ENCODE measurements around the gene EBP. TPM values are rescaled to one million over a fixed set of nuclear protein-coding genes. Genes with fewer than 3 reads are reported as not detected.

Gene EBP
- total and polyA plus RNA-seq, 2 experiments from 2014 or later: 128 to 176 TPM

DNA sequence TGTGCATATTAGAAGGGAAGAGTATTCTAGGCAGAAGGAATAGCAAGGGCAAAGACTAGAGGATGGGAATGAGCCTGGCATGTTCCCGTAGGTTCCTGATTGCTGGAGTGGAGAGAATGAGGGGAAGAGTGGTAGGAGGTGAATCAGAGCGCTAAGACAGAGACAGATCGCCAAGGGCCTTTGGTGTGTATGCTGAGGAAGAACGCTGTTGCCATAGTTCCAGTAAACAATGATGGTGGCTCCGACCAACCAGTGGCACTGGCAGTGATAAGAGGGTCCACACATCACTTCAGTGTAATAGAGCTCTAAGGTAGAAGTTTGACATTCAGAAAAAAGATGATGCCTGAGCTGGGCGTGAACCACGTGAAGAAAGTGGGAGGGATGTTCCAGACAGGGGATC is 18.9 kb downstream of the EBP start (continued):
- TF ChIP-seq, protein P1, sequence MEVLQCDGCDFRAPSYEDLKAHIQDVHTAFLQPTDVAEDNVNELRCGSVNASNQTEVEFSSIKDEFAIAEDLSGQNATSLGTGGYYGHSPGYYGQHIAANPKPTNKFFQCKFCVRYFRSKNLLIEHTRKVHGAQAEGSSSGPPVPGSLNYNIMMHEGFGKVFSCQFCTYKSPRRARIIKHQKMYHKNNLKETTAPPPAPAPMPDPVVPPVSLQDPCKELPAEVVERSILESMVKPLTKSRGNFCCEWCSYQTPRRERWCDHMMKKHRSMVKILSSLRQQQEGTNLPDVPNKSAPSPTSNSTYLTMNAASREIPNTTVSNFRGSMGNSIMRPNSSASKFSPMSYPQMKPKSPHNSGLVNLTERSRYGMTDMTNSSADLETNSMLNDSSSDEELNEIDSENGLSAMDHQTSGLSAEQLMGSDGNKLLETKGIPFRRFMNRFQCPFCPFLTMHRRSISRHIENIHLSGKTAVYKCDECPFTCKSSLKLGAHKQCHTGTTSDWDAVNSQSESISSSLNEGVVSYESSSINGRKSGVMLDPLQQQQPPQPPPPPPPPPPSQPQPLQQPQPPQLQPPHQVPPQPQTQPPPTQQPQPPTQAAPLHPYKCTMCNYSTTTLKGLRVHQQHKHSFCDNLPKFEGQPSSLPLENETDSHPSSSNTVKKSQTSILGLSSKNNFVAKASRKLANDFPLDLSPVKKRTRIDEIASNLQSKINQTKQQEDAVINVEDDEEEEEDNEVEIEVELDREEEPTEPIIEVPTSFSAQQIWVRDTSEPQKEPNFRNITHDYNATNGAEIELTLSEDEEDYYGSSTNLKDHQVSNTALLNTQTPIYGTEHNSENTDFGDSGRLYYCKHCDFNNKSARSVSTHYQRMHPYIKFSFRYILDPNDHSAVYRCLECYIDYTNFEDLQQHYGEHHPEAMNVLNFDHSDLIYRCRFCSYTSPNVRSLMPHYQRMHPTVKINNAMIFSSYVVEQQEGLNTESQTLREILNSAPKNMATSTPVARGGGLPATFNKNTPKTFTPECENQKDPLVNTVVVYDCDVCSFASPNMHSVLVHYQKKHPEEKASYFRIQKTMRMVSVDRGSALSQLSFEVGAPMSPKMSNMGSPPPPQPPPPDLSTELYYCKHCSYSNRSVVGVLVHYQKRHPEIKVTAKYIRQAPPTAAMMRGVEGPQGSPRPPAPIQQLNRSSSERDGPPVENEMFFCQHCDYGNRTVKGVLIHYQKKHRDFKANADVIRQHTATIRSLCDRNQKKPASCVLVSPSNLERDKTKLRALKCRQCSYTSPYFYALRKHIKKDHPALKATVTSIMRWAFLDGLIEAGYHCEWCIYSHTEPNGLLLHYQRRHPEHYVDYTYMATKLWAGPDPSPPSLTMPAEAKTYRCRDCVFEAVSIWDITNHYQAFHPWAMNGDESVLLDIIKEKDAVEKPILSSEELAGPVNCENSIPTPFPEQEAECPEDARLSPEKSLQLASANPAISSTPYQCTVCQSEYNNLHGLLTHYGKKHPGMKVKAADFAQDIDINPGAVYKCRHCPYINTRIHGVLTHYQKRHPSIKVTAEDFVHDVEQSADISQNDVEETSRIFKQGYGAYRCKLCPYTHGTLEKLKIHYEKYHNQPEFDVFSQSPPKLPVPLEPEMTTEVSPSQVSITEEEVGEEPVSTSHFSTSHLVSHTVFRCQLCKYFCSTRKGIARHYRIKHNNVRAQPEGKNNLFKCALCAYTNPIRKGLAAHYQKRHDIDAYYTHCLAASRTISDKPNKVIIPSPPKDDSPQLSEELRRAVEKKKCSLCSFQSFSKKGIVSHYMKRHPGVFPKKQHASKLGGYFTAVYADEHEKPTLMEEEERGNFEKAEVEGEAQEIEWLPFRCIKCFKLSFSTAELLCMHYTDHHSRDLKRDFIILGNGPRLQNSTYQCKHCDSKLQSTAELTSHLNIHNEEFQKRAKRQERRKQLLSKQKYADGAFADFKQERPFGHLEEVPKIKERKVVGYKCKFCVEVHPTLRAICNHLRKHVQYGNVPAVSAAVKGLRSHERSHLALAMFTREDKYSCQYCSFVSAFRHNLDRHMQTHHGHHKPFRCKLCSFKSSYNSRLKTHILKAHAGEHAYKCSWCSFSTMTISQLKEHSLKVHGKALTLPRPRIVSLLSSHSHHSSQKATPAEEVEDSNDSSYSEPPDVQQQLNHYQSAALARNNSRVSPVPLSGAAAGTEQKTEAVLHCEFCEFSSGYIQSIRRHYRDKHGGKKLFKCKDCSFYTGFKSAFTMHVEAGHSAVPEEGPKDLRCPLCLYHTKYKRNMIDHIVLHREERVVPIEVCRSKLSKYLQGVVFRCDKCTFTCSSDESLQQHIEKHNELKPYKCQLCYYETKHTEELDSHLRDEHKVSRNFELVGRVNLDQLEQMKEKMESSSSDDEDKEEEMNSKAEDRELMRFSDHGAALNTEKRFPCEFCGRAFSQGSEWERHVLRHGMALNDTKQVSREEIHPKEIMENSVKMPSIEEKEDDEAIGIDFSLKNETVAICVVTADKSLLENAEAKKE (CRISPR knock-in tag; IDR thresholded peaks at IDR 0.05): no peak

DNA sequence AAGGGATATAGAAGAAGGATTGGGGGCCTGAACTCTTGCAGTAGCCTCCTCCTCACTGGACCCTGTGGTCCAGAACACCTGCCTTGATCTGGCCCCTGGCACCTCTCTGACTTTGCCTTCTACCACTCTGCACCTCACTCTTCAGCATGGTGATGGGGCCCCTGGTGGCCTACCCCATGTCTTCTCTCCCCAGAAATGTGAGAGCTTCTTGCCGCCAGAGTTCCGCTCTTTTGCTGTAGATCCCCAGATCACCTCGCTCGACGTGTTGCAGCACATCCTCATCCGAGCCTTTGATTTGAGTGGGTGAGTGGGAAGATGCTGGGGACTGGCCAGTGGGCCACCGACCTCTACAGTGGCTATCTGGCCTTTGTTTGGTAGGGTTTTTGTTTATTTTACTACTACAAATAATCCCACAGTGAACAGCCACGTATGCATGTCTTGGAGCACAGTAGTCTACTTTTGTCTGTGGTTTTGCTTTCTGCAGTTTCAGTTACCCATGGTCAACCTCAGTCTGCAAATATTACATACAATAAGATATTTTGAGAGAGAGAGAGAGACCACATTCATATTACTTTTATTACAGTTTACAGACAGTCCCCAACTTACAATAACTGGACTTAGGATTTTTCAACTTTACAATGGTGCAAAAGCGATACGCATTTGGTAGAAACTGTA is 19.7 kb downstream of the EBP start:
- DNase-seq (ENCODE audit: low spot score): no peak
- no peaks in the 10 kb centered on the region for H3K36me3 ChIP-seq (ENCODE audit: insufficient read depth)
- no peak overlapping the region for H3K27ac ChIP-seq (ENCODE audit: low read depth)
- no peaks in the 10 kb centered on the region for H3F3A ChIP-seq (replicated peaks; ENCODE audit: low read depth)
- ATAC-seq: no peak
- H3K9me3 Mint-ChIP-seq: no peaks in the 10 kb centered on the region
- H3K27me3 ChIP-seq (ENCODE audit: insufficient read depth): no peaks in the 10 kb centered on the region
- no peaks in the 10 kb centered on the region for H4K20me1 ChIP-seq (replicated peaks; ENCODE audit: insufficient read depth)
- TF ChIP-seq, protein P2, sequence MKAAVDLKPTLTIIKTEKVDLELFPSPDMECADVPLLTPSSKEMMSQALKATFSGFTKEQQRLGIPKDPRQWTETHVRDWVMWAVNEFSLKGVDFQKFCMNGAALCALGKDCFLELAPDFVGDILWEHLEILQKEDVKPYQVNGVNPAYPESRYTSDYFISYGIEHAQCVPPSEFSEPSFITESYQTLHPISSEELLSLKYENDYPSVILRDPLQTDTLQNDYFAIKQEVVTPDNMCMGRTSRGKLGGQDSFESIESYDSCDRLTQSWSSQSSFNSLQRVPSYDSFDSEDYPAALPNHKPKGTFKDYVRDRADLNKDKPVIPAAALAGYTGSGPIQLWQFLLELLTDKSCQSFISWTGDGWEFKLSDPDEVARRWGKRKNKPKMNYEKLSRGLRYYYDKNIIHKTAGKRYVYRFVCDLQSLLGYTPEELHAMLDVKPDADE (IDR thresholded peaks at IDR 0.05): no peak
- no peak for TF ChIP-seq EZH2phosphoT487 (IDR thresholded peaks at IDR 0.05; ENCODE audit: unreplicated experiment)
- no peak for TF ChIP-seq EZH2 (IDR thresholded peaks at IDR 0.05; ENCODE audit: low read depth, unreplicated experiment)
- H3K4me1 ChIP-seq (ENCODE audit: insufficient read depth): no peaks in the 10 kb centered on the region; the same call in 1 of the 2 replicates
- peaks cover 6% of the 10 kb centered on the region for H3K4me1 Mint-ChIP-seq
- no peaks in the 10 kb centered on the region for H3K27me3 Mint-ChIP-seq (ENCODE audit: insufficient read depth, low read depth, poor library complexity)
- H3K27ac Mint-ChIP-seq: no peak overlapping the region
- H3K79me2 ChIP-seq (replicated peaks; ENCODE audit: insufficient read depth): no peaks in the 10 kb centered on the region
- H3K9me2 ChIP-seq (ENCODE audit: insufficient read depth): no peaks in the 10 kb centered on the region
- H2AFZ ChIP-seq: no peak overlapping the region
- peak overlapping the region; percentile 5; the same call in 1 of the 3 replicates for H3K4me3 Mint-ChIP-seq
- no peak overlapping the region for H3K4me2 ChIP-seq
- H3K36me3 Mint-ChIP-seq (ENCODE audit: low read depth): peaks cover 8% of the 10 kb centered on the region; the same call in 1 of the 3 replicates
- H3K4me3 ChIP-seq: no peak overlapping the region

All from GM23338 (cell line).